ENCODE data around the gene COQ8B.

GRCh38 chr19:40667602-40668001 is 49.1 kb downstream of the COQ8B start:
- TF ChIP-seq EZH2 (IDR thresholded peaks at IDR 0.05; ENCODE audit: low read length) (no peak), CTCF (optimal IDR thresholded peaks at IDR 0.05 in 1 of 3, IDR thresholded peaks at IDR 0.05 in 1 of 3, conservative IDR thresholded peaks at IDR 0.05 in 1 of 3; ENCODE audit: extremely low read depth in 1 of 3, insufficient read depth in 2 of 3, low read length in 3 of 3) (no peak)

Measured in keratinocyte (primary cell).